ENCODE results near the gene PEX14. TPM values are rescaled to one million over a fixed set of nuclear protein-coding genes. Genes with fewer than 3 reads are reported as not detected.

PEX14 gene
- total RNA-seq, 1 experiment from 2014 or later = 27.3 TPM

GRCh38 chr1:10564063-10564462 is 89.3 kb downstream of the PEX14 start (continued):
- TF ChIP-seq STAT6 (CRISPR knock-in tag; conservative IDR thresholded peaks at IDR 0.05; ENCODE audit: low read depth) (no peak), ERG (CRISPR knock-in tag; IDR thresholded peaks at IDR 0.05) (no peak)

- CTCF ChIA-PET = interaction anchor here (0.6 kb wide), 1 partner anchor 15 kb away, joined by 3 read pairs; no protein-coding TSS in a partner anchor
- H3K36me3 Mint-ChIP-seq = peaks cover 3% of the 10 kb centered on the region
Observed at GRCh38 chr1:10569531-10569930, 94.8 kb downstream of the PEX14 start.

GRCh38 chr1:10575616-10576015 is 100.9 kb downstream of the PEX14 start:
- ATAC-seq = no peak
- Mint-ChIP-seq H3K4me3 (no peak overlapping the region), H3K4me1 (peaks cover 21% of the 10 kb centered on the region), H3K36me3 (no peaks in the 10 kb centered on the region), H3K9me3 (no peaks in the 10 kb centered on the region), H3K27ac (no peak overlapping the region), H3K27me3 (ENCODE audit: low read depth) (no peaks in the 10 kb centered on the region)
- CTCF ChIA-PET = interaction anchor here (1.2 to 1.3 kb wide), 2 partner anchors 9 to 14 kb away, joined by 3 to 4 read pairs; no protein-coding TSS in a partner anchor
- DNase-seq (ENCODE audit: low spot score) = no peak
- no peak for TF ChIP-seq FOXK1 (CRISPR knock-in tag; IDR thresholded peaks at IDR 0.05)
- no peak for TF ChIP-seq ZNF232 (CRISPR knock-in tag; IDR thresholded peaks at IDR 0.05)
- TF ChIP-seq CTCF (IDR thresholded peaks at IDR 0.05) = no peak
- no peak for TF ChIP-seq CREM (CRISPR knock-in tag; IDR thresholded peaks at IDR 0.05)
- TF ChIP-seq OVOL2 (CRISPR knock-in tag; IDR thresholded peaks at IDR 0.05; ENCODE audit: borderline replicate concordance) = no peak
- TF ChIP-seq ZBTB21 (CRISPR knock-in tag; IDR thresholded peaks at IDR 0.05; ENCODE audit: borderline replicate concordance) = no peak
- TF ChIP-seq MAX (CRISPR knock-in tag; IDR thresholded peaks at IDR 0.05) = no peak
- POLR2A ChIA-PET = no interaction called here

More at GRCh38 chr1:10569531-10569930, 94.8 kb downstream of the PEX14 start:
- Mint-ChIP-seq H3K4me3 (no peak overlapping the region), H3K27me3 (ENCODE audit: low read depth) (no peaks in the 10 kb centered on the region), H3K27ac (peak overlapping the region; percentile 16; the same call in 1 of the 2 replicates), H3K4me1 (no peaks in the 10 kb centered on the region), H3K9me3 (peaks cover under 1% of the 10 kb centered on the region)
- POLR2A ChIA-PET = no interaction called here
- TF ChIP-seq ZNF317 (CRISPR knock-in tag; IDR thresholded peaks at IDR 0.05; ENCODE audit: borderline replicate concordance, low read depth) (peak; percentile 49; the same call in 1 of the 2 replicates), AFF4 (CRISPR knock-in tag; IDR thresholded peaks at IDR 0.05; ENCODE audit: borderline replicate concordance) (no peak), ZBTB21 (CRISPR knock-in tag; IDR thresholded peaks at IDR 0.05; ENCODE audit: borderline replicate concordance) (no peak)
- DNase-seq (ENCODE audit: low spot score) (no peak), ATAC-seq (no peak)

Measured in WTC11 (cell line).